GM23248 (cell line): Measurements from ENCODE around the gene ALOX5. TPM values are rescaled to one million over a fixed set of nuclear protein-coding genes. Genes with fewer than 3 reads are reported as not detected.
"Not testable (repeated sequence)": the region's sequence is repeated elsewhere in the genome, so short reads cannot be mapped to it uniquely, and the experiment has no call there.

Source experiments
- DNase-seq: peaks from one replicate; pipeline ENCODE4 v3.0.0-alpha.2; 2015
- H2AFZ ChIP-seq: fragments of 200-600 bp; sonication (generic); 2 replicates; pipeline ENCODE4 v1.6.1; 2016; ENCODE audit warnings: antibody characterized with exemption
- H3F3A ChIP-seq: fragments of 200-600 bp; sonication (generic); 2 replicates; pipeline ENCODE4 v1.6.1; 2016; ENCODE audit warnings: mild to moderate bottlenecking, antibody characterized with exemption, mixed run types; ENCODE audit not compliant: insufficient read depth
- H3K27ac ChIP-seq: fragments of 200-600 bp; sonication (generic); 2 replicates; pipeline ENCODE4 v1.5.1; 2016; ENCODE audit warnings: mild to moderate bottlenecking
- H3K27me3 ChIP-seq: fragments of 200-600 bp; sonication (generic); replicated peaks from 2 replicates; pipeline ENCODE4 v1.6.1; 2016; ENCODE audit warnings: mild to moderate bottlenecking; ENCODE audit not compliant: insufficient read depth
- H3K36me3 ChIP-seq: fragments of 200-600 bp; sonication (generic); 2 replicates; pipeline ENCODE4 v1.6.1; 2016; ENCODE audit warnings: low read depth, mild to moderate bottlenecking
- H3K4me1 ChIP-seq: fragments of 200-600 bp; sonication (generic); 2 replicates; pipeline ENCODE4 v1.6.1; 2016; ENCODE audit warnings: mild to moderate bottlenecking; ENCODE audit not compliant: insufficient read depth
- H3K4me2 ChIP-seq: fragments of 200-600 bp; sonication (generic); one replicate; pipeline ENCODE4 v1.6.1; 2016; ENCODE audit warnings: mild to moderate bottlenecking; ENCODE audit not compliant: unreplicated experiment
- H3K4me3 ChIP-seq: fragments of 200-600 bp; sonication (generic); 2 replicates; pipeline ENCODE4 v1.5.1; 2016; ENCODE audit warnings: mild to moderate bottlenecking
- H3K79me2 ChIP-seq: fragments of 200-600 bp; sonication (generic); 2 replicates; pipeline ENCODE4 v1.6.1; 2016; ENCODE audit warnings: mild to moderate bottlenecking; ENCODE audit not compliant: insufficient read depth
- H3K9ac ChIP-seq: fragments of 200-600 bp; sonication (generic); 2 replicates; pipeline ENCODE4 v1.6.1; 2016; ENCODE audit warnings: mild to moderate bottlenecking
- H3K9me2 ChIP-seq: fragments of 200-600 bp; sonication (generic); 2 replicates; pipeline ENCODE4 v1.6.1; 2016; ENCODE audit warnings: mixed run types, mild to moderate bottlenecking, moderate library complexity; ENCODE audit not compliant: insufficient read depth
- H3K9me3 ChIP-seq: fragments of 200-600 bp; sonication (generic); one replicate; pipeline ENCODE4 v1.6.1; 2017; ENCODE audit warnings: low read depth
- H4K20me1 ChIP-seq: fragments of 200-600 bp; sonication (generic); 2 replicates; pipeline ENCODE4 v1.6.0; 2016; ENCODE audit not compliant: insufficient read depth
- EZH2 ChIP-seq: fragments of 200-600 bp; sonication (generic); IDR thresholded peaks from 2 replicates; pipeline ENCODE4 v1.6.1; 2018; ENCODE audit warnings: antibody characterized with exemption, mild to moderate bottlenecking; ENCODE audit not compliant: insufficient read depth, poor library complexity, severe bottlenecking
- EZH2phosphoT487 ChIP-seq: fragments of 200-600 bp; sonication (generic); IDR thresholded peaks from 2 replicates; pipeline ENCODE4 v1.6.1; 2018; ENCODE audit warnings: antibody characterized with exemption, moderate library complexity, mild to moderate bottlenecking, low read depth; ENCODE audit not compliant: insufficient read depth
- WGBS, 2 experiments: methylation state at CpG; one replicate each; pipeline ENCODE4 v1.1.6; 2015 to 2017; ENCODE audit warnings: low lambda C conversion rate in 2 of 2, low coverage in 1 of 2; ENCODE audit errors: missing lambda C conversion rate in 2 of 2; 5-methylcytosine and 5-hydroxymethylcytosine counted together
- in situ Hi-C: fragments of 300-500 bp; cut with MboI; formaldehyde crosslinking; loops from 2 replicates; pipeline ENCODE4 v1.15.0; 2020
- polyA plus RNA-seq: library from polyadenylated mRNA; unstranded; fragments of >200 nt; fragmentation: Nextera tagmentation; extraction: Ambion mirVana; gene quantifications from 2 replicates; pipeline ENCODE4 v1.2.1, GENCODE V29; 2016
- total RNA-seq: library from RNA; depleted of rRNA; stranded (reverse); fragments of >200 nt; shearing (Covaris generic); gene quantifications from 2 replicates; pipeline ENCODE4 v1.2.3, GENCODE V29; 2014

Gene ALOX5
- total and polyA plus RNA-seq, 2 experiments from 2014 or later, result not detected

DNA sequence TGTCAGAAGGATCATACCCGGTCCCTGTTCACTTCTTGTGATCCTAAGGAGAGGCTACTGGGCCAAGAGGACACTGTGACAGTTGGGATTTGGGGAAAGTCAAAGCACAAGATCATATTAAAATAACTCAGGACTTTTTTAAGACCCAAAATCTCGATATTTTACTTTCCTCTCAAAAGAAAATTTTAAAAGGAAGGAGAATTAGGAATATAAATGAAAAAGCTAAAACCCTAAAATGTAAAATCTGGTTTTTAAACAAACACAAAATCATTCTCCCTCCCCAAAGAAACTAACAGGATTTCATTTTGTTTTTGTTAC is 36.4 kb downstream of the ALOX5 start:
- H2AFZ ChIP-seq, result 0 out of 2 replicates have a peak overlapping the region, but pooled peaks have one; percentile 5
- H3K4me1 ChIP-seq, result no peaks in the 10 kb centered on the region
- no peaks in the 10 kb centered on the region for H3K36me3 ChIP-seq
- peaks cover 20% of the 10 kb centered on the region for H3K27me3 ChIP-seq
- H3K9ac ChIP-seq, result no peak overlapping the region
- no peak overlapping the region for H3K4me2 ChIP-seq
- H3K4me3 ChIP-seq, result no peak overlapping the region
- no peaks in the 10 kb centered on the region for H3K9me3 ChIP-seq
- H3K79me2 ChIP-seq, result no peaks in the 10 kb centered on the region
- H3K9me2 ChIP-seq, result no peaks in the 10 kb centered on the region
- no peaks in the 10 kb centered on the region for H4K20me1 ChIP-seq
- TF ChIP-seq EZH2phosphoT487 (no peak), EZH2 (no peak)
- DNase-seq, result no peak
- 18 to 20% methylated on average over 2 of the region's 2 CpGs for whole genome bisulfite sequencing, 2 experiments
- no peak overlapping the region for H3K27ac ChIP-seq
- in situ Hi-C loops, result no loop called here
- H3F3A ChIP-seq, result no peaks in the 10 kb centered on the region

DNA sequence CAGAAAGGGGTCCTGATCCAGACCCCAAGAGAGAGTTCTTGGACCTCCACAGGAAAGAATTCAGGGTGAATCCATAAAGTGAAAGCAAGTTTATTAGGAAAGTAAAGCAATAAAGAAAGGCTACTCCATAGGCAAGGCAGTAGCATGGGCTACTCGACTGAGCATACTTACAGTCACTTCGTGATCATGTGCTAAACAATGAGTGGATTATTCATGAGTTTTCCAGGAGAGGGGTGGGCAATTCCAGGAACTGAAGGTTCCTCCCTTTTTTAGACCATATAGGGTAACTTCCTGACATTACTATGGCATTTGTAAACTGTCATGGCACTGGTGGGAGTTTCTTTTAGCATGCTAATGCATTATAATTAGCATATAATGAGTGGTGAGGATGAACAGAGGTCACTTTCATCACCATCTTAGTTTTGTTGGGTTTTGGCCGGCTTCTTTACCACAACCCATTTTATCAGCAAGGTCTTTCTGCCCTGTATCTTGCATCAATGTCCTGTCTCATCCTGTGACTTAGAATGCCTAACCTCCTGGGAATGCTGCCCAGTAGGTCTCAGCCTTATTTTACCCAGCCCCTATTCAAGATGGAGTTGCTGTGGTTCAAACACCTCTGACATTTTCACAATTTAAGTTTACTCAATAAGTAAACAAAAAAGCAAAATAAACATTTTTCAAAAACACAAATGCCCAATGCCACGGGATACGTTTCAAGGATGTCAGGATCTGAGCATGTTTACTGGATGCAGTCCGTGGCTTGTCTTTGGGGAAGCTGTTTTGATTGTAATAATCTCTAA is 37.0 kb downstream of the ALOX5 start:
- H3F3A ChIP-seq, result no peaks in the 10 kb centered on the region
- H3K9me2 ChIP-seq, result no peaks in the 10 kb centered on the region
- no peaks in the 10 kb centered on the region for H3K36me3 ChIP-seq
- no peaks in the 10 kb centered on the region for H3K79me2 ChIP-seq
- no peaks in the 10 kb centered on the region for H3K4me1 ChIP-seq
- H2AFZ ChIP-seq, result 0 out of 2 replicates have a peak overlapping the region, but pooled peaks have one; percentile 5
- peaks cover 20% of the 10 kb centered on the region for H3K27me3 ChIP-seq
- no peak overlapping the region for H3K27ac ChIP-seq
- TF ChIP-seq EZH2phosphoT487 (no peak), EZH2 (no peak)
- DNase-seq, result no peak
- H3K4me2 ChIP-seq, result no peak overlapping the region
- in situ Hi-C loops, result no loop called here
- H4K20me1 ChIP-seq, result no peaks in the 10 kb centered on the region
- H3K9me3 ChIP-seq, result no peaks in the 10 kb centered on the region
- WGBS, 2 experiments, result 46 to 53% methylated on average over 6 of the region's 6 CpGs
- no peak overlapping the region for H3K4me3 ChIP-seq
- H3K9ac ChIP-seq, result no peak overlapping the region

DNA sequence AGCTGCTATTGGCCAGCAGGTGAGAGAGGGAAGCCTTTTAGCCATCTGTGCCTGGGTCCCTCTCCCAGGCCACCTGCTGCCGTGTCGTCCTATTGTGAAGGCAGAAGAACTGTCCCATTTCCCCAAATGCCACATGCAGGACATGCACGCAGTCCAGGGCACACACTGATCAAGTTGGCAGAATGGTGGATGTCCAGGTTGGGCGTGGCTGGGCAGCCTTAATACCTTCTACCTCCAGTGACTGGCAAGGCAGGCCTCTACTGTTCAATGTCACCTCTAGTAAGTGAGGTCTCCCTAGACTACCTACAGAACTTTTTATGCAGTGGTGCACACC is 37.6 kb downstream of the ALOX5 start:
- Histone ChIP-seq H3K4me2 (no peak overlapping the region), H3K9me3 (no peaks in the 10 kb centered on the region), H3K36me3 (no peaks in the 10 kb centered on the region), H4K20me1 (no peaks in the 10 kb centered on the region), H3K79me2 (no peaks in the 10 kb centered on the region), H3K4me1 (no peaks in the 10 kb centered on the region), H2AFZ (no peak overlapping the region), H3K27ac (no peak overlapping the region), H3K9me2 (no peaks in the 10 kb centered on the region), H3K9ac (no peak overlapping the region), H3K27me3 (peaks cover 19% of the 10 kb centered on the region), H3K4me3 (no peak overlapping the region), H3F3A (no peaks in the 10 kb centered on the region)
- DNase-seq, result no peak
- no peak for TF ChIP-seq EZH2
- TF ChIP-seq EZH2phosphoT487, result no peak
- in situ Hi-C loops, result no loop called here
- 47 to 50% methylated on average over 4 of the region's 4 CpGs for WGBS, 2 experiments

DNA sequence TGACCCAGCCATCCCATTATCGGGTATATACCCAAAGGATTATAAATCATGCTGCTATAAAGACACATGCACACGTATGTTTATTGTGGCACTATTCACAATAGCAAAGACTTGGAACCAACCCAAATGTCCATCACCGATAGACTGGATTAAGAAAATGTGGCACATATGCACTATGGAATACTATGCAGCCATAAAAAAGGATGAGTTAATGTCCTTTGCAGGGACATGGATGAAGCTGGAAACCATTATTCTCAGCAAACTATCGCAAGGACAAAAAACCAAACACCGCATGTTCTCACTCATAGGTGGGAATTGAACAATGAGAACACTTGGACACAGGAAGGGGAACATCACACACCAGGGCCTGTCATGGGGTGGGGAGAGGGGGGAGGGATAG is 41.0 kb downstream of the ALOX5 start:
- DNase-seq, H3K79me2 ChIP-seq, H3K9me2 ChIP-seq, H3K9ac ChIP-seq, H3K36me3 ChIP-seq, H3K27ac ChIP-seq, H3K9me3 ChIP-seq, H4K20me1 ChIP-seq, H2AFZ ChIP-seq, H3K4me2 ChIP-seq, H3K4me1 ChIP-seq, H3K27me3 ChIP-seq, H3K4me3 ChIP-seq, in situ Hi-C loops, H3F3A ChIP-seq: not testable (repeated sequence)
- WGBS, 2 experiments, result 72 to 78% methylated on average over 5 of the region's 5 CpGs

DNA sequence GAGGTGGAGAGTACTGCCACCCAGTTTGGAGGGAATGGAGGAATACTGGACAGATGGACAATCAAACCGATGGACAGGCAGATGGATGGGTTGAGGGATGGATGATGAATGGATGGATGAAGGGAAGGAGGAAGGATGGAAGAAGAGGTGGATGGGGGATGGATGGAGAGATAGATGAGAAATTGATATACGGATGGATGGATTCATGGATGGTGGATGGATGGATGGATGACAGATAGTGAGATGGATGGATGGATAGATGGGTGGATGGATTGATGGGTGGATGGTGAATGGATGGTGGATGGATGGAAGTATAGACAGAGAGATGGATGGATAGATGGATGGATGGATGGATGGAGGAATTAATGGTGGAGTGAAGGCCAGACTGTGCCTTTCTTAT is 42.6 kb downstream of the ALOX5 start:
- Histone ChIP-seq H3K27ac (no peak overlapping the region), H3K9ac (no peak overlapping the region), H3K9me3 (no peaks in the 10 kb centered on the region), H2AFZ (no peak overlapping the region), H4K20me1 (no peaks in the 10 kb centered on the region), H3K4me3 (no peak overlapping the region), H3K27me3 (0 out of 2 replicates have a peak, but pooled peaks cover 4% of the 10 kb centered on the region), H3F3A (no peaks in the 10 kb centered on the region), H3K4me2 (no peak overlapping the region), H3K79me2 (no peaks in the 10 kb centered on the region), H3K4me1 (no peaks in the 10 kb centered on the region), H3K9me2 (no peaks in the 10 kb centered on the region), H3K36me3 (no peaks in the 10 kb centered on the region)
- no peak for DNase-seq
- in situ Hi-C loops, result no loop called here
- 63 to 88% methylated on average over 2 of the region's 2 CpGs for WGBS, 2 experiments
- no peak for TF ChIP-seq EZH2
- TF ChIP-seq EZH2phosphoT487, result no peak
